ENCODE data around the gene TFF1. TPM values are rescaled to one million over a fixed set of nuclear protein-coding genes. Genes with fewer than 3 reads are reported as not detected.
"Not testable (repeated sequence)": the region's sequence is repeated elsewhere in the genome, so short reads cannot be mapped to it uniquely, and the experiment has no call there.

The TFF1 gene
- total RNA-seq, result not detected

GRCh38 chr21:42366292-42367010 is at the start of gene TFF1:
Gene TFF1 (minus strand): TSS chr21:42366535. CDS start chr21:42366495, 40 bp downstream.
- H3K27me3 Mint-ChIP-seq, result peaks cover 12% of the 10 kb centered on the region
- peaks cover 15% of the 10 kb centered on the region for H3K4me1 Mint-ChIP-seq
- H3K9me3 Mint-ChIP-seq, result no peaks in the 10 kb centered on the region
- H3K27ac Mint-ChIP-seq, result no peak within 1 kb of the TSS
- no peak within 1 kb of the TSS for H3K4me3 Mint-ChIP-seq
- H3K36me3 Mint-ChIP-seq, result no peaks in the 10 kb centered on the region
- POLR2A ChIA-PET, result interaction anchor here (2.1 kb wide), 1 partner anchor 38 kb away, joined by 8 read pairs; the partner anchor contains the start of gene UBASH3A
- DNase-seq (no peak), ATAC-seq (ENCODE audit: low read depth) (no peak)

- POLR2A ChIA-PET, result interaction anchor here (1.2 to 12.9 kb wide), 4 partner anchors 10 to 22 kb away, joined by 3 to 182 read pairs (median 4); partner anchors contain the start of gene UBASH3A
- Mint-ChIP-seq H3K27me3 (no peaks in the 10 kb centered on the region), H3K9me3 (peaks cover 8% of the 10 kb centered on the region), H3K36me3 (peaks cover 55% of the 10 kb centered on the region), H3K27ac (peak overlapping the region; percentile 95), H3K4me1 (peaks cover 50% of the 10 kb centered on the region), H3K4me3 (peak overlapping the region; percentile 78)
- DNase-seq (peak; percentile 76), ATAC-seq (ENCODE audit: low read depth) (peak; percentile 78)
Observed at GRCh38 chr21:42414928-42415769, 48.8 kb upstream of the TFF1 start.

GRCh38 chr21:42414553-42414927 is 48.2 kb upstream of the TFF1 start:
- ATAC-seq (ENCODE audit: low read depth) (no peak), DNase-seq (no peak)
- peaks cover 54% of the 10 kb centered on the region for H3K36me3 Mint-ChIP-seq
- peak overlapping the region; percentile 78 for H3K4me3 Mint-ChIP-seq
- peak overlapping the region; percentile 95 for H3K27ac Mint-ChIP-seq
- POLR2A ChIA-PET, result interaction anchor here (1.4 to 12.9 kb wide), 3 partner anchors 10 kb away, joined by 6 to 182 read pairs (median 11); partner anchors contain the start of gene UBASH3A
- H3K4me1 Mint-ChIP-seq, result peaks cover 47% of the 10 kb centered on the region
- no peaks in the 10 kb centered on the region for H3K27me3 Mint-ChIP-seq
- peaks cover 6% of the 10 kb centered on the region for H3K9me3 Mint-ChIP-seq

- Mint-ChIP-seq H3K9me3 (peaks cover 2% of the 10 kb centered on the region), H3K27me3 (no peaks in the 10 kb centered on the region), H3K4me3 (peak overlapping the region; percentile 78), H3K36me3 (peaks cover 53% of the 10 kb centered on the region), H3K27ac (peak overlapping the region; percentile 95), H3K4me1 (peaks cover 46% of the 10 kb centered on the region)
- POLR2A ChIA-PET, result interaction anchor here (1.1 to 1.8 kb wide), 2 partner anchors 9 to 10 kb away, joined by 3 to 11 read pairs; partner anchors contain the start of gene UBASH3A
- DNase-seq (no peak), ATAC-seq (ENCODE audit: low read depth) (no peak)
Observed at GRCh38 chr21:42414066-42414465, 47.7 kb upstream of the TFF1 start.

- Mint-ChIP-seq H3K27ac (peak overlapping the region; percentile 95), H3K4me1 (peaks cover 47% of the 10 kb centered on the region), H3K36me3 (peaks cover 48% of the 10 kb centered on the region), H3K4me3 (no peak overlapping the region), H3K9me3 (peaks cover 2% of the 10 kb centered on the region), H3K27me3 (no peaks in the 10 kb centered on the region)
- ATAC-seq (ENCODE audit: low read depth), result no peak
- POLR2A ChIA-PET, result interaction anchor here (1.1 to 1.8 kb wide), 3 partner anchors 9 to 11 kb away, joined by 3 to 11 read pairs (median 3); partner anchors contain the start of gene UBASH3A
- no peak for DNase-seq
Observed at GRCh38 chr21:42413500-42413899, 47.2 kb upstream of the TFF1 start.

- Mint-ChIP-seq H3K27me3 (no peaks in the 10 kb centered on the region), H3K36me3 (peaks cover 45% of the 10 kb centered on the region), H3K4me1 (peaks cover 50% of the 10 kb centered on the region), H3K27ac (peak overlapping the region; percentile 95), H3K4me3 (no peak overlapping the region), H3K9me3 (peaks cover 2% of the 10 kb centered on the region)
- DNase-seq, result no peak
- POLR2A ChIA-PET, result interaction anchor here (1.1 to 1.8 kb wide), 3 partner anchors 9 to 12 kb away, joined by 3 to 11 read pairs (median 3); partner anchors contain the start of gene UBASH3A
- ATAC-seq (ENCODE audit: low read depth), result no peak
Observed at GRCh38 chr21:42413093-42413492, 46.8 kb upstream of the TFF1 start.

GRCh38 chr21:42412636-42412933 is 46.2 kb upstream of the TFF1 start:
- DNase-seq (no peak), ATAC-seq (ENCODE audit: low read depth) (no peak)
- POLR2A ChIA-PET, result interaction anchor here (1.2 kb wide), 1 partner anchor 12 kb away, joined by 3 read pairs; no protein-coding TSS in a partner anchor
- Mint-ChIP-seq H3K36me3 (peaks cover 46% of the 10 kb centered on the region), H3K4me3 (no peak overlapping the region), H3K27ac (peak overlapping the region; percentile 4), H3K4me1 (peaks cover 54% of the 10 kb centered on the region), H3K27me3 (no peaks in the 10 kb centered on the region), H3K9me3 (peaks cover 2% of the 10 kb centered on the region)

- Mint-ChIP-seq H3K27me3 (no peaks in the 10 kb centered on the region), H3K27ac (no peak overlapping the region), H3K36me3 (peaks cover 43% of the 10 kb centered on the region), H3K9me3 (no peaks in the 10 kb centered on the region), H3K4me1 (peaks cover 55% of the 10 kb centered on the region), H3K4me3 (no peak overlapping the region)
- POLR2A ChIA-PET, result interaction anchor here (0.9 to 1.2 kb wide), 3 partner anchors 11 to 15 kb away, joined by 3 read pairs; no protein-coding TSS in a partner anchor
- ATAC-seq (ENCODE audit: low read depth) (no peak), DNase-seq (no peak)
Observed at GRCh38 chr21:42411891-42412635, 45.7 kb upstream of the TFF1 start.

- peaks cover 44% of the 10 kb centered on the region for H3K36me3 Mint-ChIP-seq
- POLR2A ChIA-PET, result interaction anchor here (0.9 to 1.0 kb wide), 2 partner anchors 12 to 16 kb away, joined by 3 read pairs; no protein-coding TSS in a partner anchor
- H3K27ac Mint-ChIP-seq, result no peak overlapping the region
- H3K27me3 Mint-ChIP-seq, result no peaks in the 10 kb centered on the region
- ATAC-seq (ENCODE audit: low read depth) (no peak), DNase-seq (no peak)
- no peaks in the 10 kb centered on the region for H3K9me3 Mint-ChIP-seq
- no peak overlapping the region for H3K4me3 Mint-ChIP-seq
- peaks cover 56% of the 10 kb centered on the region for H3K4me1 Mint-ChIP-seq
Observed at GRCh38 chr21:42411197-42411869, 45.0 kb upstream of the TFF1 start.

- no peak overlapping the region for H3K4me3 Mint-ChIP-seq
- H3K27ac Mint-ChIP-seq, result peak overlapping the region; percentile 35
- ATAC-seq (ENCODE audit: low read depth), result no peak
- POLR2A ChIA-PET, result interaction anchor here (1.2 to 1.7 kb wide), 2 partner anchors 12 to 16 kb away, joined by 4 to 6 read pairs; no protein-coding TSS in a partner anchor
- peak; percentile 17 for DNase-seq
- peaks cover 44% of the 10 kb centered on the region for H3K36me3 Mint-ChIP-seq
- H3K27me3 Mint-ChIP-seq, result no peaks in the 10 kb centered on the region
- no peaks in the 10 kb centered on the region for H3K9me3 Mint-ChIP-seq
- H3K4me1 Mint-ChIP-seq, result peaks cover 40% of the 10 kb centered on the region
Observed at GRCh38 chr21:42409366-42409765, 43.0 kb upstream of the TFF1 start.

GRCh38 chr21:42408718-42409117 is 42.4 kb upstream of the TFF1 start:
- POLR2A ChIA-PET, result interaction anchor here (1.7 kb wide), 1 partner anchor 13 kb away, joined by 6 read pairs; no protein-coding TSS in a partner anchor
- ATAC-seq (ENCODE audit: low read depth); H3K27ac Mint-ChIP-seq; H3K27me3 Mint-ChIP-seq; DNase-seq; H3K9me3 Mint-ChIP-seq; H3K4me3 Mint-ChIP-seq: not testable (repeated sequence)
- peaks cover 34% of the 10 kb centered on the region for H3K4me1 Mint-ChIP-seq
- peaks cover 39% of the 10 kb centered on the region for H3K36me3 Mint-ChIP-seq

GRCh38 chr21:42407476-42407875 is 41.1 kb upstream of the TFF1 start:
- no peaks in the 10 kb centered on the region for H3K27me3 Mint-ChIP-seq
- POLR2A ChIA-PET, result interaction anchor here (0.6 to 6.7 kb wide), 2 partner anchors 14 to 111 kb away, joined by 3 to 182 read pairs; no protein-coding TSS in a partner anchor
- H3K4me1 Mint-ChIP-seq, result peaks cover 38% of the 10 kb centered on the region
- DNase-seq (peak; percentile 23), ATAC-seq (ENCODE audit: low read depth) (no peak)
- H3K36me3 Mint-ChIP-seq, result peaks cover 37% of the 10 kb centered on the region
- no peaks in the 10 kb centered on the region for H3K9me3 Mint-ChIP-seq
- H3K27ac Mint-ChIP-seq, result peak overlapping the region; percentile 98
- H3K4me3 Mint-ChIP-seq, result peak overlapping the region; percentile 98
